DND-41 (cell line): ENCODE results near the gene RTRAF.

Experiments
- ATAC-seq: fragments of 200-7000 bp; cut with Tn5 transposase; 3 replicates; pipeline ENCODE4 v1.9.1; 2021; ENCODE audit warnings: low read depth; ENCODE audit not compliant: insufficient read depth
- DNase-seq: peaks from one replicate; pipeline ENCODE4 v3.0.0-alpha.2; 2020
- H2AFZ ChIP-seq: 2 replicates; pipeline ENCODE4 v1.6.0; 2012; ENCODE audit warnings: low read depth, low read length
- H3K27ac ChIP-seq: 2 replicates; pipeline ENCODE4 v1.5.1; 2012; ENCODE audit warnings: low read length, inconsistent platforms
- H3K27me3 ChIP-seq: fragments of 200-600 bp; sonication (generic); 2 replicates; pipeline ENCODE4 v1.6.0; 2012; ENCODE audit warnings: low read length, mild to moderate bottlenecking, inconsistent platforms; ENCODE audit not compliant: insufficient read depth, poor library complexity
- H3K36me3 ChIP-seq: 2 replicates; pipeline ENCODE4 v1.5.1; 2012; ENCODE audit warnings: low read length, inconsistent platforms; ENCODE audit not compliant: insufficient read depth
- H3K4me1 ChIP-seq: 2 replicates; pipeline ENCODE4 v1.5.1; 2012; ENCODE audit warnings: mild to moderate bottlenecking, low read length; ENCODE audit not compliant: insufficient read depth
- H3K4me2 ChIP-seq: 2 replicates; pipeline ENCODE4 v1.6.0; 2012; ENCODE audit warnings: mild to moderate bottlenecking, moderate library complexity, low read length, inconsistent platforms; ENCODE audit not compliant: insufficient read depth
- H3K4me3 ChIP-seq, 2 experiments: fragments of 200-600 bp in 1 of 2; shearing (Covaris generic) in 1 of 2; 2 replicates each; pipeline ENCODE4 v1.5.1; 2012 to 2016; ENCODE audit warnings: inconsistent platforms in 2 of 2, low read length in 2 of 2, mild to moderate bottlenecking in 2 of 2, low read depth in 1 of 2, moderate library complexity in 1 of 2
- H3K79me2 ChIP-seq: 2 replicates; pipeline ENCODE4 v1.6.0; 2012; ENCODE audit warnings: low read length, inconsistent platforms; ENCODE audit not compliant: insufficient read depth
- H3K9ac ChIP-seq: 2 replicates; pipeline ENCODE4 v1.6.0; 2012; ENCODE audit warnings: low read depth, mild to moderate bottlenecking, inconsistent platforms, low read length, moderate library complexity
- H3K9me3 ChIP-seq: 2 replicates; pipeline ENCODE4 v1.5.1; 2012; ENCODE audit warnings: low read length, moderate library complexity, mild to moderate bottlenecking, inconsistent platforms; ENCODE audit not compliant: insufficient read depth, severe bottlenecking
- H4K20me1 ChIP-seq: 2 replicates; pipeline ENCODE4 v1.6.0; 2012; ENCODE audit warnings: low read length; ENCODE audit not compliant: insufficient read depth
- EZH2 ChIP-seq: IDR thresholded peaks from 3 replicates; pipeline ENCODE4 v1.6.1; 2012; ENCODE audit warnings: borderline replicate concordance, low read depth, mild to moderate bottlenecking, moderate library complexity, low read length, inconsistent platforms; ENCODE audit not compliant: severe bottlenecking
- TF ChIP-seq, protein P1 (sequence below): IDR thresholded peaks from 2 replicates; pipeline ENCODE4 v1.5.1; 2012; ENCODE audit warnings: borderline replicate concordance, low read length, moderate library complexity, mild to moderate bottlenecking; ENCODE audit not compliant: poor library complexity, severe bottlenecking; ENCODE audit errors: extremely low read depth

RTRAF gene

GRCh38 chr14:51957950-51958349 lies 31.4 kb upstream of the RTRAF start:
- Histone ChIP-seq H3K27ac (no peak overlapping the region), H4K20me1 (no peaks in the 10 kb centered on the region; the same call in 1 of the 2 replicates), H3K4me1 (no peaks in the 10 kb centered on the region), H3K36me3 (peaks cover 81% of the 10 kb centered on the region), H3K4me2 (no peak overlapping the region), H2AFZ (no peak overlapping the region), H3K27me3 (no peaks in the 10 kb centered on the region), H3K9ac (no peak overlapping the region), H3K9me3 (peaks cover 12% of the 10 kb centered on the region), H3K4me3 (no peak overlapping the region), H3K79me2 (peaks cover 31% of the 10 kb centered on the region)
- no peak for TF ChIP-seq EZH2
- TF ChIP-seq, protein P1, sequence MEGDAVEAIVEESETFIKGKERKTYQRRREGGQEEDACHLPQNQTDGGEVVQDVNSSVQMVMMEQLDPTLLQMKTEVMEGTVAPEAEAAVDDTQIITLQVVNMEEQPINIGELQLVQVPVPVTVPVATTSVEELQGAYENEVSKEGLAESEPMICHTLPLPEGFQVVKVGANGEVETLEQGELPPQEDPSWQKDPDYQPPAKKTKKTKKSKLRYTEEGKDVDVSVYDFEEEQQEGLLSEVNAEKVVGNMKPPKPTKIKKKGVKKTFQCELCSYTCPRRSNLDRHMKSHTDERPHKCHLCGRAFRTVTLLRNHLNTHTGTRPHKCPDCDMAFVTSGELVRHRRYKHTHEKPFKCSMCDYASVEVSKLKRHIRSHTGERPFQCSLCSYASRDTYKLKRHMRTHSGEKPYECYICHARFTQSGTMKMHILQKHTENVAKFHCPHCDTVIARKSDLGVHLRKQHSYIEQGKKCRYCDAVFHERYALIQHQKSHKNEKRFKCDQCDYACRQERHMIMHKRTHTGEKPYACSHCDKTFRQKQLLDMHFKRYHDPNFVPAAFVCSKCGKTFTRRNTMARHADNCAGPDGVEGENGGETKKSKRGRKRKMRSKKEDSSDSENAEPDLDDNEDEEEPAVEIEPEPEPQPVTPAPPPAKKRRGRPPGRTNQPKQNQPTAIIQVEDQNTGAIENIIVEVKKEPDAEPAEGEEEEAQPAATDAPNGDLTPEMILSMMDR = no peak
- no peak for DNase-seq
- no peak for ATAC-seq

GRCh38 chr14:51959928-51960327 lies 29.4 kb upstream of the RTRAF start:
- H3K27ac ChIP-seq = no peak overlapping the region
- no peaks in the 10 kb centered on the region for H3K27me3 ChIP-seq
- DNase-seq = no peak
- no peak for ATAC-seq
- H3K4me1 ChIP-seq = no peaks in the 10 kb centered on the region
- H2AFZ ChIP-seq = no peak overlapping the region
- no peak overlapping the region for H3K4me3 ChIP-seq
- H3K9me3 ChIP-seq = peaks cover 12% of the 10 kb centered on the region
- H4K20me1 ChIP-seq = no peaks in the 10 kb centered on the region; the same call in 1 of the 2 replicates
- peaks cover 42% of the 10 kb centered on the region for H3K79me2 ChIP-seq
- no peak for TF ChIP-seq EZH2
- TF ChIP-seq, protein P1 = no peak
- peaks cover 74% of the 10 kb centered on the region for H3K36me3 ChIP-seq
- H3K4me2 ChIP-seq = no peak overlapping the region
- no peak overlapping the region for H3K9ac ChIP-seq

- no peaks in the 10 kb centered on the region for H3K4me1 ChIP-seq
- TF ChIP-seq, protein P1 = no peak
- no peak for TF ChIP-seq EZH2
- ATAC-seq = no peak
Measured at GRCh38 chr14:51960866-51961265, 28.5 kb upstream of the RTRAF start.

DNA sequence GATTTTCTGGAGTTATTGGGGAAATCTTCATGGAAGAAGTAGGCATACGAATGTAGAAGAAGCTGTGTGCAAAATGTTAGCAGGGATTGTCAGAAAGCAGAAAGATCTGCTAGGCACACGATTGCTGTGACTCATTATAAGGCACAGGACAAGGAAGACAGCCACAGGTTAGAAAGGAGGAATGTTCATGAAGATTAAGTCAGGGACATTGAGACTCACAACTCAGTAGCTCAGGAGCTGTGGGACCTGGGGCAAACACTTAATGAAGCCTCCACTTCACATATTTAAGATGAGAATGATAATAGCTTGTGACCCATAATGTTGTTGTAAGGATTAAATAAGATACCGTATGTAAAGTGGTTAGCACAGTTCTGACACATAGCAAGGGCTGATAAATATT lies 26.6 kb upstream of the RTRAF start:
- no peak overlapping the region for H3K4me3 ChIP-seq

More at GRCh38 chr14:51960866-51961265, 28.5 kb upstream of the RTRAF start:
- Histone ChIP-seq H3K27ac (no peak overlapping the region), H3K36me3 (peaks cover 72% of the 10 kb centered on the region), H3K79me2 (peaks cover 42% of the 10 kb centered on the region), H4K20me1 (no peaks in the 10 kb centered on the region; the same call in 1 of the 2 replicates), H3K27me3 (no peaks in the 10 kb centered on the region), H3K9ac (no peak overlapping the region), H2AFZ (no peak overlapping the region), H3K9me3 (peaks cover 12% of the 10 kb centered on the region), H3K4me2 (no peak overlapping the region), H3K4me3 (no peak overlapping the region)
- no peak for DNase-seq

More for the DNA sequence above, 26.6 kb upstream of the RTRAF start:
- TF ChIP-seq, protein P1 = no peak
- no peak for TF ChIP-seq EZH2
- H2AFZ ChIP-seq = no peak overlapping the region
- H3K9me3 ChIP-seq = peaks cover 10% of the 10 kb centered on the region
- H4K20me1 ChIP-seq = no peaks in the 10 kb centered on the region; the same call in 1 of the 2 replicates
- peaks cover 68% of the 10 kb centered on the region for H3K36me3 ChIP-seq
- H3K4me2 ChIP-seq = no peak overlapping the region
- H3K27ac ChIP-seq = no peak overlapping the region
- H3K4me1 ChIP-seq = no peaks in the 10 kb centered on the region
- H3K27me3 ChIP-seq = no peaks in the 10 kb centered on the region
- H3K79me2 ChIP-seq = peaks cover 42% of the 10 kb centered on the region
- no peak overlapping the region for H3K9ac ChIP-seq
- ATAC-seq (no peak), DNase-seq (no peak)
